Activated T-helper 9 cell treated with anti-CD3 and anti-CD28 coated beads, Interleukin-2, amount 50 U/mL, for 16 hours (primary cell): Measurements from ENCODE around the gene STAT1.

ENCODE experiments used
- DNase-seq: peaks from one replicate; pipeline ENCODE4 v3.0.0-alpha.2; 2020; ENCODE audit warnings: low read depth

Gene STAT1

DNA sequence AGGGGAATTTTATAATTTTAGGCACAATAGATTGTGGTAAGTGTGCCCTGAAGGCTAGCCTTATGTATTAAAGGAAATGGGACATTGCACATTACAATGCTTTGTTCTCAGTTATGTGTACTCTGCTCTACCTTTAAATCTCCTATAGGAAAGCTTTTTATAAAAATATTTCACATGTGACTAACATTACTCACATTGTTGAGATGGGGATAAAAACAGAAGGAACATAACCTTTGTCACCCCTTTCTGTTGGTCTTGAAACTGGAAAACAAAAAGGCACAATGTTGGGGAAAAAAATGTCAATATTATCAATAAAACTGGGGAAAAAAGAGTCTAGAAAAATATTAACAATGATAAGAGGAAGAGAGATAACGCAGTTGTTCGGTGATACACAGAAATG lies 17.3 kb upstream of the STAT1 start:
- DNase-seq = no peak

DNA sequence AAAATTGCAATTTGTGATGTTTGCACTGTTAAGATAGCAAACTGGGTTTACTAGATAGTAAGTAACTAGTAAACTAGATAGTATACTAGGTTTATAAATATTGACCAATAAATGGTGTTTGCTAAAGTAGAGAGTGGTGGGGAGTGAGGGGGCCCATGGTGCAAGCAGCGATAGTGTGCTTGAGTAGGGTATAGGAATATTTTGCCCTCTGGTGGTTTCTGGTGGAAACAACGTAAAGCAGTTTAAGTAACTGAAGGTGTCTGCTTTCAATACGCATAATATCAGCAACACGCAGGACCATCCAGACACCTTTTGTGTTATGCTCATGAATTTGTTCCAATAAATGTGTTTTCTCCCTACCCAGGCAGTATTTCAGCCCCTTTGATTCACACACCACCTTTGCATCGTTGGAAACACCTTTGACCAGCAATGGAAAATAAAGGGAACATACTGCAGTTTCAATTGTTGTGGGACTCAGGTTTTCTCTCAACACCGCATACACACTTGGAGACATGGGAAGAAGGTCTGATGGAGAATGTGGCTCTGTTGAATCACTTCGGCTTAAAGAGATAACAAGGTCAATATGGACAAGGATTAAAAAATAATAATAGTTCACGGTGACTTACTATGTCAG lies 16.7 kb upstream of the STAT1 start:
- DNase-seq = no peak

DNA sequence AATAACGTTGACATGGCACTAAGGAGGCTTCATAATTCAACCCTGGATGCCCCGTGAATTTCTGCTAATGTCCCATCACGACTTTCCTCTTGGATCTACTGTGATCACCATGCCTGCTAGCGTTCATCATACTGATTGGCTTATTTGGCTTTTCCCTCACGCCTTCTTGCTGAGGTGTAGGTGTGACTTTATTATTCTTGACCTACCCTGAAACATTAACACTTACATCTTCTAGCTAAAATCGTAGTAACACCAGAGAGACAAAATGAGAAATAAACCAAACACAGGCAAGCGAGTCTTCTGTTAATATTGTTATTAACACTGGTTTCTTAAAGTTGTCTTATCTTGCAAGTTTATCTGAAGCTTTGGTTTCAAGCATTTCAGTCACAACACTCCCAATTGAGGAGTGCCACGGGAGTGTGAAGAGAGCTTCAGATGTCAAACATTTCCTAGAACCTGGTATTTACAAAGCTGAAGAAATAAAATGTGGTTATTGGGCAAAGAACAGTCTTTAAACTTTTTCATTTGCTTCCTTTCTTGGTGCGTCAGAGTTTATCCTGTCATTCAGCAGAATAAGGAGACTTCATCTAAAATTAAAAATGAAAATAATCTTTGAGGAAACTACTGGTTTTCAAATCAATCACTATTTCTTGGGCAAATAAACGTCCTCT lies 15.4 kb upstream of the STAT1 start:
- DNase-seq = no peak

DNA sequence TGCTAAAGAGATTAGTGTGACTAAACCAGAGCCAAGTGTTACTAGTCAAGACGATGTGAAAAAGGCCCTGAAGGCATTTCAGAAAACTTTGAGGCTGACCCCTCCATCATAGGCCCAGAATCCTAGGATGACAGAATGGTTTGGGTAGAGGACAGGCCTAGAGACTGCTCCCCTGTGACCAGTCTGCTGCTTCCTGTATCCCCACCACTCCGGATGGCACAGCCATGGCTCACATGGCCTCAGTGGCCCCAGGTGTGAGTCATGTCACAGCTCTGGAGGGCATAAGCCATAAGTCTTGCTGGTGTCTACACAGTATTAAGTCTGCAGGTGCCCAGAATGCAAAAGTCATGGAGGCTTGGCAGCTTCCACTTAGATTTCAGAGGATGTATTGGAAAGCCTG lies 12.4 kb upstream of the STAT1 start:
- DNase-seq = no peak

DNA sequence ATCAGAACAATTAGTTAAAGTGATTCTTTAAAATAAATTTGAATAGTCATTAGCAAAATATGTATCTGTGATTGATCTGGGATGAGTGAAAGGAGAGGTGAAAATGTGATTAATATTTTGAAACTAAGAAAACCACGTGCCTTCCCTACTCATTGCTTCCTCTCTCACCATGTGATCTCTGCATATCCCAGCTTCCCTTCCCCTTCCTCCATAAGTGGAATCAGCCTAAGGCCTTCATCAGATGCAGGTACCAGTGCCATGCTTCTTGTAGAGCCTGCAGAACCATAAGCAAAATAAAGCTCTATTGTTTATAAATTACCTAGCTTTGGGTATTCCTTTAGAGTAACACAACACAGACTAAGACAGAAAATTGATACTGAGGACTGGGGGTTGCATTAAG lies 11.2 kb upstream of the STAT1 start:
- no peak for DNase-seq

DNA sequence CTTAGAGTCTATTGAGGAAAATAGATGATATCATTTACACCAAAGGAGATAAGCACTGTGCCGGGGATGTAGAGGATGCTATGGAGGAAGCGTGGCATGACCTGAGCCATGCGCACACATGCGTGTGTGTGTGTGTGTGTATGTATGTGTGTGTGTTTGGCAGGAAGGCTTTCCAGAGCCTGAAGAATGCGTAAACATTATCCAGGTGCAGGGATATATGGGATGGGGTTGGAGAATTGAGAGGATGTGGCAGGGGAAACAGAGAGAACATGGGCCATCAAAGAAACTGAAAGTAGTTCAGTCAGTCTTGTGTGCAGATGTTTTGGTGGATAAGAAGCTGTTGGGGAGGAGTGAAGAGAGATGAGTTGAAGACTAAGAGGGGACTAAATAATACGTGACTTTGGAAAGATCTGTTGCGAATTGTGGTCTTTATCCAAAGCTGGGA lies 9.3 kb upstream of the STAT1 start:
- no peak for DNase-seq

DNA sequence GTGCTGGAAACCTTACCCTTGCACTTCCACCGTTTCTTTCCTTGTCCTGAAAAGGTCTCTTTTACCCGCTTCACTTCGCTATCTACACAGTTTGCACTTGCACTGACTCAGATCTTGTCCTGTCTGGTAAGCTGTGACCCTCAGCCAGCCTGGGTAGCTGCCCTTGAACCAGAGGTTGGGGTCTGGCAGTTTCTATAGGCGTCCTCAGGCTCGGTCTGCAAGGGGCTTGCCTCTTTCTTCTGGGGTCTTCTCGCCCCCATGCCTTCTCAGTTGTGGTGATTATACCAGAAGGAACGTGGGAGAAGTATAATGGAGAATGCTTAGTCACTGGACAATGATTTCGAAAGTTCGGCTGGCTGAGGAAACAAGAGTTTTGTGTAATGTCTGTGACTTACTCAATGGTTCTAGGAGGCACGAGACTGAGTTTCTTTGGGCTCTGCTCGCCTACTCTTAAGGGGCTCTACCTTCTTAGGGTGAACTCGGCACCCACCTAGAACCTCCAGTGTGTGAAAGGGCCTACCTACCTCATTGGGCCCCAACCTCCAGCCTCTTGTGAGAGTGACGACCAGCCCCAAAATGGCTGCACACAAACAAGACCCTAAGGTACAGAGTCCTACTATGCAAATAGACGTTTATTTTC lies 6.9 kb upstream of the STAT1 start:
- DNase-seq = peak; percentile 21

DNA sequence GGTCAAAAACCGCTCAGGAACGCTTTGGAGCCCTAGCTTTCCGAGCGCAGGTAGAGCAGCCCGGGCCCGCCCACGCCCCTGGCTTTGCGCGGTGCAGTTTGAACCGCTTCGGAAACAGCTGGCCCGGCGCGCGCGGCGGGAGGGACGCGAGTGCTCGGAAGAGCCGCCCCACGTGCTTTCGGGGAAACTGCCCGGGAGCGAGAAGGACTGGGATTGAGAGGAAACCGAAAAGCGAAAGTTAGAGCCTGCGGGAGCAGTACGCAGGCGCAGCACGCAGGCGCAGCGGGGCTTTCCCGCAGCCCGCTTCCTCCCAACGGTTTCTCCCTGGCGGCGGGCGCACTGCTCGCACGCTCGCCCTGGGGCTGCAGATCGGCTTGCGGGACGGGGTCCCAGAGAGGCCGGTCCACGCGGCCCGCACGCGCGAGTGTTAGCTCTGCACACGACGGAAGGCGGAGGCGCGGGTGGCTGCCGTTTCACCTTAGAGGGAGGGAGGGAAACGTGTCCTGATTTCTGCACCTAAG lies 6.3 kb upstream of the STAT1 start:
- peak; percentile 91 for DNase-seq

DNA sequence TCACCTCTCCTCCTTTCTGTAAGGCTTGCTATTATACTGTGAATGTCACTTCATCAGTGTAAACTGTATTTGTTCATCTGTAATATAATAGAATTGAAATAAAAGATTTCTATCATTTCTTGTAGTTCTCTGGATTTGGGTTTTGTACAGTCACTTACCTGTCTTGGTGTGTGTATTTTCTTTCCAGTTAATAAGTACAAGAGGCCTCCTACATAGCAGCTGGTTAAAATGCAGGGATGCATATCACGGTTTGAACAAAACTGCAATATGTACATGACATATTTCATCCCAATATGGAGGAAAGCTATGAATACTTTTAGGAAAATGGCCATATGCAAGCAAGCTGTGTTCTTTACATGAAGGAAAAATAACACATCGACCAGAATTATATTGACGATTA lies 5.4 kb upstream of the STAT1 start:
- DNase-seq = no peak

DNA sequence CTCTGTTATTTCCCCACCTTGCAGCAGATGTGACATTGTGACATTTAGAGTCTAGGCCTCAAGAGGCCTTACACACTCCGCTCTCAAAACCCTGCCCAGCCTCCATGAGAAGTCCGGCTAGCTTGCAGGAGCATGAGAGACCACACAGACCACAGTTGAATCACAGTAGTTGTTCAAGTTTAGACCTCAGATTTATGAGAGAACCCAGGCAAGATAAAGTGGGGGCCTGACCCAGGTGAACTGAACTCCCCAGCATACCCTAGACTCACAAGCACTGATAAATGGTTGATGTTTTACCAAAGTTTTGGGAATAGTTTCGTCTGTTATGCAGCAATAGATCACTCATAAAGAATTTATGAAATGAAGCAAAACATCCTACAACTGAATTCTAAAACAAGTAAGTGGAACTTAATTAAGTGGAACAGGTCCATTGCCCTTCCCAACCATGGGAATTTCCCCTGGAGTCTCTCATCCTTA lies 4.7 kb upstream of the STAT1 start:
- no peak for DNase-seq

DNA sequence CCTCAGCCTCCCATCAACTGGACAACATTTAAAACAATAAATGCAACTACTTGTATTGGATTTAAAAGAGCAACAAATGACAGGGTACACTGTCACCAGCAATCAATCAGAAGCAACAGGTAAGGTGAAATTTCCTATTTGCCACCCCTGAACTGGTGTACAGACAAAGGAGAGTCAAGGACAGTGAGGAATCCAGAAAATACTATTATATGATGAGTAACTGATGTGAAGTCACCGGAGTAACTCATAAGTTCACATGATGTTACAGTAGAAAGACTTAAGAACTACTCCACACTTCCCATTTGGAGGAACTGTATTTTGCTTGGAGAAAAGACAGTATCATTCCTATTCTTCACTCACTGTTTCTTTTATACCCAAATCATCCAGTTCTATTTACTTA lies 4.1 kb upstream of the STAT1 start:
- no peak for DNase-seq

DNA sequence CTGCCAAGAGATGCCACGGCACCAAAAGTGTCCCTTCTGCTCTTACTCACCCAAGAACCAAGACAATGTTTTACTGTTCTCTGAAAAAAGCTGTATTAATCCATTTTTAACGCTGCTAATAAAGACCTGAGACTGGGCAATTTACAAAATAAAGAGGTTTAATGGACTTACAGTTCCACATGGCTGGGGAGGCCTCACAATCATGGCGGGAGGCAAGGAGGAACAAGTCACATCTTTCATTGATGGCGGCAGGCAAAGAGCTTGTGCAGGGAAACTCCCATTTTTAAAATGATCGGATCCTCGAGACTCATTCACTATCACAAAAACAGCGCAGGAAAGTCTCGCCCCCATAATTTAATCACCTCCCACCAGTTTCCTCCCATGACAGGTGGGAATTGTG lies 1.9 kb upstream of the STAT1 start:
- DNase-seq = no peak

DNA sequence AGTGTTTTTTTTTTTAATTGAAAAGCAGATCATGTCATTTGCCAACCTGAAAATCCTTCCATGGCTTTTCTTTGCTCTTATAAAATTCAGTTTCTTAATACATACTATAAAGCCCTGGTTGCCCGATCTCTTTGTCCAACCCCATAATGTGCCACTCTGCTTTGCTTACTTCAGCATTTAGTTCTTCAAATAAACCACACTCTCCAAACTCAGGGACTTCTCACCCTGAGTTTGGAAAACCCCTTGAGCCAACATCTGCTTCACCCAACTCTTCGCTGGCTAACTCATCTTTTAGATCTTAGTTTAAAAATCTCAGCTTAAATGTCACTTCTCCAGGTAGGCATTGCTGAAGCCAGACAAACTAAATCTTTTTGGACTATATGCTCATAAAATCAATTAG lies 1.3 kb upstream of the STAT1 start:
- DNase-seq = no peak

DNA sequence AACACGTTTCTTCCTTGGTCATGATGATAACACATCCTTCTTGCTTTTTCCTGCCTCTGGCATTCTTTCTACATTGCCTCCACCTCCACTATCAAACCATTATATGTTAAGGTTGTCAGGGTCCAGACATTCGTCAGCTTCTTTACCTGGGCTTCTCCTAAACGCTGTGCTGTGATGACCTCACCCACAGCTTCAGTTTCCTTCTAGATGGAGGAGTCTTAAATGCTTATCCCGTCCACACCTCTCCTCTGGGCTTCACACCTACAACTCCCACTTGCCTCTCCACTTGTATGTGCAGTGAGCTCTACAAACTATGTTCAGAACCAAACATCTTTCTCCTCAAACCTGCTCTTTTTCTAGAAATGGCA lies 666 bp upstream of the STAT1 start:
- no peak for DNase-seq

DNA sequence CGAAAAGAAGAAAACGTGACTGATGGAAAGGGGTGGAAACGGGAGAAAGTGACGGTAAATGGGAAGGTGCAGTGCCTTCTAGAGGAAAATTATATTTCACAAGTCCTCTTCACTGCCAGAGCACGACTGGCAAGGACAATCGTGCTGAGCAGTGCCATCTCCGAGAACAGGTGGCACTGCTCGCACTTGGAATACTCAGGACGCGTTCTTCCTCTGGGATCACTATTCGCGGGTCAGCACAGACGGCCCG lies 364 bp downstream of the STAT1 start:
- no peak for DNase-seq

DNA sequence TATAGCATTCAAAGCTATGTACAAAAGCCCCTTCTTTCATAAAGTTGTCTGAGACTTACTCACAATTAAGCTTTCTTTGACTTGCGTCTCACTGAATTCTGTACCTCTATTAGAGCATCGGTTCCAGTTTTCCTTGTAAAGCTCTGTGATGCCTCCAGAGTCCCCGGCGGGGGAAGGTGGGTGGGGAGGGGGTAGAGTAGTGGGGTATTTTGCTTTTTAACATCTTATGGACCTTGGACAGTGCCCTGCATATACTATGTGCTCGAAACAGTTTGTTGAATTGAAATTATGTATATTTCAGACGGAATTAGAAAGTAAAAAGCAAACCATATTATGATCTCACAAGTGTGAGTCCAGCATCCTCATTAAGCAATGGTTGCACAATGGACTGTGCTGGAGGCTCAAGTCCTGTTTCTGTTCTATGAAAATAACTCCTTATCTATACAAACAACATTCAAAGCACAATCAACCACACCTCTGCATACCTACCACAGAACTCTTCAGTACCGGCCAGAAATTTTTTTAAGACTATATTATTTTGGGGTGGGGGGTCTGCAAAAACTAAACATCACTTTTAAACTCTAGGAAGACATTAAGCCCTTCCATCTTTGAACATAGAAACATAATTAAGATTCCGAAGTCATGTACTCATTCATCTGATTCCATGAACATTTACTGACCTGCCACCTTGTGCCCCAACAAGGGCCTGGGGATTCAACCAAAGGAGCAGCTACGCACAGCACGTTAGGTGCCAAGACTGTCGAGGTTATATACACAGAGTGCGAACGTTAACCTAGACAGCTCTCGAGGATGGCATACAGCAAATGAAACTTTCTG lies 908 bp downstream of the STAT1 start:
- DNase-seq = no peak

DNA sequence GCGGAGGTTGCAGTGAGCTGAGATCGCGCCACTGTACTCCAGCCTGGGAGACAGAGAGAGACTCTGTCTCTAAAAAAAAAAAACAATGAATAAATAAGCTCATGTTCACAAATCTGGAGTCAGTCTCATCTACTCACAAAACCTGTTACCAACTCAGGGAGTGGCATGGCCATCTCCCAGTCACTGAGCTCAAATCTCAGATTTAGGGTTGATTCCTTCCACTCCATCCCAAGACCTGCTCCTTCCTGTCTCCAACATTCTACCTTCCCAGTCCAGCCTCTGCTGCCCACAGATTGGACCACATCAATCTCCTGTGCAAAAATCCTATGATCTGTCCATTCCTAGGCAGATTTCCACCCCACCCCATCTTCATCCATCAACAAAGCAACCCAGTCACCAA lies 1.6 kb downstream of the STAT1 start:
- no peak for DNase-seq

DNA sequence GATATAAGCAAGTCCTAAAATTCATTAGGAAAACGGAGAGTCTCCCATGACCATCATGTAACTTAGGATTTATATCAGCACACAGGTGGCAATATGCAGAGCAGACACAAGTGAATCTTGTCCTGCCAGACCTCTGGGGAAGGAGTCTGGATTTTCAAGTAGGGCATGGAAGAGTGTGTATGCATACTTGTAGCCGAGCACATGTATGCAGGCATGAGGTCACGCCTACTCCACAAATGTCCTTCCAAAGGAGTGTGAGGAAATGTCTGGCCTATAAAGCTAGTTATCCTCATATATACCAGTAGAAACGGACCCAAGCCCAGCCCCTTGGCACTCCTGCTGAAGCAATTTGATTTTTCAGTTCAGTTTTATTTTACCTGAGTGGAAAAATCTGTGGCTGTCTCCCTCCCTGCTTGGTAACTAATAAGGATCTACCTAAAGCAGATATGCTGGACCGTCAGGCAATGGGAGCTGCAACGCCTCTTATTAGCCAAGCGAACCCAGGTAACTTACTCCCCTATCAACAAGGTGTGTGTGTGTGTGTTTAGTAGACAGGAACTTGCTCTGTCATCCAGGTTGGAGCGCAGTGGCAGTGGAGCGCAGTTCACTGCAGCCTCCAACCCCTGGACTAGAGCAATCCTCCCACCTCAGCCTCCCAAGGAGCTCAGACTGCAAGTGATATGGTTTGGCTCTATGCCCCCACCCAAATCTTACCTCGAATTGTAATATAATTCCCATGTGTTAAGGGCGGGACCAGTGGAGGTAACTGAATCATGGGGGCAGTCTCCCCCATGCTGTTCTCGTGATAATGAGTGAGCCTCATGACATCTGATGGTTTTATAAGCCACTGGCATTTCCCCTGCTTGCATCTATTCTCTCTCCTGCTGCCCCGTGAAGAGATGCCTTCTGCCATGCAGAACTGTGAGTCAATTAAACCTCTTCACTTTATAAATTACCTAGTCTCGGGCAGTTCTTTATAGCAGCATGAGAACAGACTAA lies 2.8 kb downstream of the STAT1 start:
- DNase-seq = no peak

DNA sequence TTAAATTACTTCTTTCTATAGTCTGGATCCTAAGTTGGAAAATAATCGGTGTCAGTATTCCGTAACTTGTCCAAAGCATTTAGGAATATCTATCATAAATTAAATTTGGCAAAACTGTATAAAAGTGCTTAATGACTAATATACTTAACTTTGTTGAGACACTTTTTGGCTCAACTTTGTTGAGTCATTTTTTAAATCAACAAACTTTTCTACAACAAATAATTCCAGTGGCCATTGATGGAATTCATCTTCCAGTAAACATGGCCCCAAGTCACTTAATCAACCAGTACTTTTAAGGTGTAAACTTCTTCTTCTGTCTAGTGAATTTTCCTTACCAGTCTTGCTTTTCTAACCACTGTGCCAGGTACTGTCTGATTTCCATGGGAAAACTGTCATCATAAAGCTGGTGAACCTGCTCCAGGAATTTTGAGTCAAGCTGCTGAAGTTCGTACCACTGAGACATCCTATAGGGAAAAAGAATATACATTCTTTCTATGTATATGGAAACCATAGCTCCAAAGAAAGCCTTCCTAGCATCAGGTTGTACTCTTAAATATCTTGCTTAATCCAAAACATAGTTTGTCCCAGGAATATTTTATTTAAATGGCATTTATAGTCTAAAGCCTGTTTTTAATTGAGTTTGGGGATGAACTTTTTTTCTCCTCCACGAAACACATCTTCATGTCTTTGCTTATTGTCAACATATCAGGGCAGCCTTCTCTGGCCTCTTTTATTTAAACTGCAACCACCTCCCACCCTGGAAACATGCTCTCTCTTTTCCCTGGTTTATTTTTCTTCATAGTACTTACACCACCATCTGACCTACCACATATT lies 4.2 kb downstream of the STAT1 start:
- DNase-seq = no peak

DNA sequence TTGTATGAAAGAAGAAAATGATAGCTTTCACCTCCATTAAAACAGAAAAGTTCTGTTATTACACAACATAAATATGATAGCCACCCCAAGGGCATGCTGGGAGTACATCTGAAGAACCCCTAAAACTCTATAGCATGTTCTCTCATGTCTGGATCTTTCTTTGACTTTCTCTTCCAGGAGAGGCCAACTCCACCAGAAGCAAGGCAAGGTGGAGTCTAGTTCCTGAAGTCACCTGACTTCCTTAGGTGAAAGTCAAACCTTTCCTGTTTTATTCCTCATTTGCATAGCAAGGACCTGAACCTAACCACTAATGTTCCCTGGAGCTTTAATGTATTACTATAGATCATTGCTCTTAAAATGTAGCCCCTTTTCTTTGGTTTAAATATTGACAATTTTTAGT lies 5.7 kb downstream of the STAT1 start:
- no peak for DNase-seq
